22Rv1 (cell line): ENCODE measurements around the gene PLXNA2.

ENCODE experiments used
- CTCF ChIP-seq: fragments of 450-650 bp; IDR thresholded peaks from 2 replicates; pipeline ENCODE4 v1.5.1; 2017; ENCODE audit warnings: mild to moderate bottlenecking
- ZFX ChIP-seq: fragments of 450-650 bp; IDR thresholded peaks from 2 replicates; pipeline ENCODE4 v1.6.1; 2017; ENCODE audit warnings: antibody characterized with exemption, borderline replicate concordance

- TF ChIP-seq CTCF (peak; percentile 63), ZFX (no peak)
Observed at GRCh38 chr1:208036106-208036808, 207.9 kb downstream of the PLXNA2 start.
